Sigmoid colon (tissue), 7 donors: ENCODE measurements around the gene OR6C6. TPM values are rescaled to one million over a fixed set of nuclear protein-coding genes. Genes with fewer than 3 reads are reported as not detected.
"Not testable (repeated sequence)": the region's sequence is repeated elsewhere in the genome, so short reads cannot be mapped to it uniquely, and the experiment has no call there.

Experiments used
- DNase-seq: peaks from one replicate; pipeline ENCODE4 v3.0.0-alpha.2; 2019
- H3K27ac ChIP-seq, 4 donors: fragments of 200-600 bp; sonication (generic); one replicate each; pipeline ENCODE4 v1.5.1; 2016 to 2019; ENCODE audit warnings: mild to moderate bottlenecking in 1 of 4
- H3K27me3 ChIP-seq, 3 donors: fragments of 200-600 bp; sonication (generic); one replicate each; pipeline ENCODE4 v1.5.1; 2019; ENCODE audit warnings: mild to moderate bottlenecking in 1 of 3
- H3K36me3 ChIP-seq, 4 donors: fragments of 200-600 bp; sonication (generic); one replicate each; pipeline ENCODE4 v1.5.1; 2016 to 2019
- H3K4me1 ChIP-seq, 4 donors: fragments of 200-600 bp; sonication (generic); one replicate each; pipeline ENCODE4 v1.5.1; 2017 to 2019
- H3K4me3 ChIP-seq, 4 donors: fragments of 200-600 bp; sonication (generic); one replicate each; pipeline ENCODE4 v1.5.1; 2017 to 2019; ENCODE audit warnings: mild to moderate bottlenecking in 2 of 4, moderate library complexity in 1 of 4
- H3K9me3 ChIP-seq, 4 donors: fragments of 200-600 bp in 3 of 4; sonication (generic) in 3 of 4; one replicate each; pipeline versions ENCODE4 v1.5.1 to v1.6.1; 2013 to 2019
- EP300 ChIP-seq, 4 donors: sonication (generic); formaldehyde crosslinking; IDR thresholded peaks; one replicate each; pipeline ENCODE4 v1.6.1; 2017; ENCODE audit warnings: antibody characterized with exemption in 4 of 4
- POLR2A ChIP-seq, 2 donors: fragments of 450-650 bp; IDR thresholded peaks; one replicate each; pipeline ENCODE4 v1.6.1; 2016; ENCODE audit warnings: antibody characterized with exemption in 2 of 2, mild to moderate bottlenecking in 2 of 2, moderate library complexity in 2 of 2
- POLR2AphosphoS5 ChIP-seq, 4 donors: sonication (generic); formaldehyde crosslinking; IDR thresholded peaks; one replicate each; pipeline ENCODE4 v1.6.1; 2017; ENCODE audit warnings: antibody characterized with exemption in 4 of 4
- WGBS, 2 donors: extraction: QIAGEN DNeasy Blood & Tissue Kit; methylation state at CpG; one replicate each; pipeline ENCODE4 v1.1.7; 2013; 5-methylcytosine and 5-hydroxymethylcytosine counted together
- intact Hi-C: fragments of 100-400 bp; cut with DNase I; formaldehyde crosslinking; loops from one replicate; pipeline ENCODE4 v1.15.1; 2023
- polyA plus RNA-seq, 3 donors: library from polyadenylated mRNA; stranded (reverse); fragments of 200-250 nt; gene quantifications; one replicate each; pipeline ENCODE4 v1.2.3, GENCODE V29; 2013
- total RNA-seq, 4 donors: library from RNA; depleted of rRNA; stranded (reverse); fragments of >200 nt; gene quantifications; one replicate each; pipeline ENCODE4 v1.1.0, GENCODE V29; 2016
- TF ChIP-seq, protein P1 (sequence below), 4 experiments: fragments of 450-650 bp in 3 of 4; fragments of 200-600 bp in 1 of 4; IDR thresholded peaks; one replicate each; pipeline ENCODE4 v1.5.1; 2016 to 2019; ENCODE audit warnings: antibody characterized with exemption in 4 of 4, mild to moderate bottlenecking in 3 of 4, moderate library complexity in 2 of 4
- donor health status: healthy with polysubstance abuse.
- donor health status: Bipolar disorder and iron deficiency.
- donor health status: healthy.

OR6C6 gene
- not detected for total RNA-seq
- polyA plus RNA-seq = not detected

DNA sequence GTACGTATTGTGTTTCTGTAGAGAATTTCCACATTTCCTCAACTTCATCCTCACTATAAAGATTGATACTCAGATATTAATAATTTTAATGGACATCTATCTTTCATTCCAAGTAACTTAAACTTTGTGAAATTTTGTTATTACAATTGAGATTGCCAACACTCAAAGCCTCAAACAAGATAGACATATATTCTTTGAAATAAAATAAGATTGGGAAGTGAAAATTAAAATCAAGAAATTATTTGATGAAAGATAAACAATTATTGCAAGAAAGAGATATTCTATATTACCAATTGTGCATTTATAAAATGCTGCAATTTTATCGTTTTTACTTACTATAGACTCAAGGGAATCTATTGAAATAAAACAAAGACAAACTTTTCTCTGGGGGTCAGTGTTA lies at the start of gene OR6C6:
Gene OR6C6 (minus strand): TSS at position 101 of the 400 bp plus-strand sequence. CDS start 1,337 bp downstream, outside the sequence.
- no peaks in the 10 kb centered on the region for H3K36me3 ChIP-seq
- intact Hi-C loops = no loop called here
- H3K4me1 ChIP-seq = no peaks in the 10 kb centered on the region
- H3K27ac ChIP-seq = no peak within 1 kb of the TSS
- WGBS, 2 donors = 38 to 78% methylated on average over 2 of the region's 2 CpGs
- H3K9me3 ChIP-seq = no peaks in the 10 kb centered on the region
- no peak within 1 kb of the TSS for H3K4me3 ChIP-seq
- H3K27me3 ChIP-seq = no peaks in the 10 kb centered on the region
- DNase-seq = no peak
- TF ChIP-seq POLR2A (IDR thresholded peaks at IDR 0.05) = no peak
- TF ChIP-seq POLR2AphosphoS5 (IDR thresholded peaks at IDR 0.05) = no peak
- TF ChIP-seq, protein P1, sequence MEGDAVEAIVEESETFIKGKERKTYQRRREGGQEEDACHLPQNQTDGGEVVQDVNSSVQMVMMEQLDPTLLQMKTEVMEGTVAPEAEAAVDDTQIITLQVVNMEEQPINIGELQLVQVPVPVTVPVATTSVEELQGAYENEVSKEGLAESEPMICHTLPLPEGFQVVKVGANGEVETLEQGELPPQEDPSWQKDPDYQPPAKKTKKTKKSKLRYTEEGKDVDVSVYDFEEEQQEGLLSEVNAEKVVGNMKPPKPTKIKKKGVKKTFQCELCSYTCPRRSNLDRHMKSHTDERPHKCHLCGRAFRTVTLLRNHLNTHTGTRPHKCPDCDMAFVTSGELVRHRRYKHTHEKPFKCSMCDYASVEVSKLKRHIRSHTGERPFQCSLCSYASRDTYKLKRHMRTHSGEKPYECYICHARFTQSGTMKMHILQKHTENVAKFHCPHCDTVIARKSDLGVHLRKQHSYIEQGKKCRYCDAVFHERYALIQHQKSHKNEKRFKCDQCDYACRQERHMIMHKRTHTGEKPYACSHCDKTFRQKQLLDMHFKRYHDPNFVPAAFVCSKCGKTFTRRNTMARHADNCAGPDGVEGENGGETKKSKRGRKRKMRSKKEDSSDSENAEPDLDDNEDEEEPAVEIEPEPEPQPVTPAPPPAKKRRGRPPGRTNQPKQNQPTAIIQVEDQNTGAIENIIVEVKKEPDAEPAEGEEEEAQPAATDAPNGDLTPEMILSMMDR (IDR thresholded peaks at IDR 0.05) = no peak
- TF ChIP-seq EP300 (IDR thresholded peaks at IDR 0.05) = no peak

DNA sequence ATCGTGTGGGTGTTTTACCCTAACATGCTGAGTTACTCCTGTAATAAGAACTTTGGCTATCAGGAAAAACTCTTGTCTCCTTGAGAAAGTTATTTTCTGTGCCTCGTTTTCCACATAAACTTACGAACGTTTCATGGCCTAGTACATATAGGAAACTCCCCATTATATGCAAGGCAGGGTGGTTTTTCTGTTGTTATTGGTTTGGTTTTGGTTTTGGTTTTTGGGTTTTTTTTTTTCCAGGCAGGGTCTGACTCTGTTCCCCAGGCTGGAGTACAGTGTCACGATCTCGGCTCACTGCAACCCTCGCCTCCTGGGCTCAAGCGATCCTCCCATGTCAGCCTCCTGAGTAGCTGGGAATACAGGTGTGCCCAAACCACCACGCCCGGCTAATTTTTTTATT lies 39.6 kb upstream of the OR6C6 start:
- Histone ChIP-seq H3K27ac (no peak overlapping the region), H3K4me1 (no peaks in the 10 kb centered on the region), H3K9me3 (no peaks in the 10 kb centered on the region), H3K4me3 (no peak overlapping the region), H3K27me3 (no peaks in the 10 kb centered on the region), H3K36me3 (no peaks in the 10 kb centered on the region)
- TF ChIP-seq EP300 (IDR thresholded peaks at IDR 0.05) (no peak), POLR2AphosphoS5 (IDR thresholded peaks at IDR 0.05) (no peak), POLR2A (IDR thresholded peaks at IDR 0.05) (no peak)
- TF ChIP-seq, protein P1 (IDR thresholded peaks at IDR 0.05) = no peak
- WGBS, 2 donors = 88 to 90% methylated on average over 10 of the region's 10 CpGs
- no peak for DNase-seq
- intact Hi-C loops = no loop called here

- no peak for TF ChIP-seq EP300 (IDR thresholded peaks at IDR 0.05)
- TF ChIP-seq, protein P1 (IDR thresholded peaks at IDR 0.05) = no peak
- TF ChIP-seq POLR2A (IDR thresholded peaks at IDR 0.05) = no peak
- TF ChIP-seq POLR2AphosphoS5 (IDR thresholded peaks at IDR 0.05) = no peak
- Histone ChIP-seq H3K36me3 (no peaks in the 10 kb centered on the region), H3K27me3 (no peaks in the 10 kb centered on the region), H3K4me3 (no peak within 1 kb of the TSS), H3K9me3 (no peaks in the 10 kb centered on the region), H3K4me1 (no peaks in the 10 kb centered on the region), H3K27ac (no peak within 1 kb of the TSS)
- intact Hi-C loops = no loop called here
- DNase-seq = no peak
- 92% methylated on average over 1 of the region's 1 CpG for WGBS, 2 donors
Measured at GRCh38 chr12:55330446-55330845, 34.1 kb upstream of the OR6C6 start, which contains the start of gene OR6C3. Gene OR6C3, plus strand, starts transcription at chr12:55330746. Its CDS starts 955 bp downstream, at chr12:55331701.

DNA sequence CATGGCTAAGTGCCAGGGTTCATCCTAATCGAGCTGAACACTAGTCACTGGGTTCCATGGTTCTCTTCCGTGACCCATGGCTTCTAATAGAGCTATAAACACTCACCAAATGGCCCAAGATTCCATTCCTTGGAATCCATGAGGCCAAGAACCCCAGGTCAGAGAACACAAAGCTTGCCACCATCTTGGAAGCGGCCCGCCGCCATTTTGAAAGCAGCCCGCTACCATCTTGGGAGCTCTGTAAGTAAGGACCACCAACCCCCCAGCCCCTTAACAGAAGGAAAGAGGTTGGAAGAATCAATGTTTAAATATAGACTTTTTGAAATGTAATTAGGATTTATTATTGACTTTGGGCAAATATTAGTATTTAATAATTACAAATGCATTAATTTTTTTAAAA lies 29.4 kb upstream of the OR6C6 start:
- H3K36me3 ChIP-seq, H3K4me1 ChIP-seq, H3K4me3 ChIP-seq, intact Hi-C loops, H3K27me3 ChIP-seq, H3K27ac ChIP-seq, DNase-seq, H3K9me3 ChIP-seq: not testable (repeated sequence)
- WGBS, 2 donors = 92 to 95% methylated on average over 6 of the region's 6 CpGs

- Histone ChIP-seq H3K36me3 (no peaks in the 10 kb centered on the region), H3K4me3 (no peak overlapping the region), H3K27ac (no peak overlapping the region), H3K9me3 (no peaks in the 10 kb centered on the region), H3K27me3 (no peaks in the 10 kb centered on the region), H3K4me1 (no peaks in the 10 kb centered on the region)
- no peak for TF ChIP-seq EP300 (IDR thresholded peaks at IDR 0.05)
- TF ChIP-seq POLR2A (IDR thresholded peaks at IDR 0.05) = no peak
- TF ChIP-seq, protein P1 (IDR thresholded peaks at IDR 0.05) = no peak
- TF ChIP-seq POLR2AphosphoS5 (IDR thresholded peaks at IDR 0.05) = no peak
- 37 to 53% methylated on average over 4 of the region's 4 CpGs for WGBS, 2 donors
- intact Hi-C loops = no loop called here
- no peak for DNase-seq
Measured at GRCh38 chr12:55320201-55320600, 23.8 kb upstream of the OR6C6 start.
